SH-SY5Y (cell line): Measurements from ENCODE around the gene ZBTB16.

Source experiments
- GATA2 ChIP-seq: IDR thresholded peaks from 2 replicates; pipeline ENCODE4 v1.6.1; 2011; ENCODE audit warnings: mild to moderate bottlenecking, low read depth, low read length
- GATA3 ChIP-seq: IDR thresholded peaks from 2 replicates; pipeline ENCODE4 v1.6.1; 2011; ENCODE audit warnings: low read depth, mild to moderate bottlenecking, low read length, moderate library complexity

DNA sequence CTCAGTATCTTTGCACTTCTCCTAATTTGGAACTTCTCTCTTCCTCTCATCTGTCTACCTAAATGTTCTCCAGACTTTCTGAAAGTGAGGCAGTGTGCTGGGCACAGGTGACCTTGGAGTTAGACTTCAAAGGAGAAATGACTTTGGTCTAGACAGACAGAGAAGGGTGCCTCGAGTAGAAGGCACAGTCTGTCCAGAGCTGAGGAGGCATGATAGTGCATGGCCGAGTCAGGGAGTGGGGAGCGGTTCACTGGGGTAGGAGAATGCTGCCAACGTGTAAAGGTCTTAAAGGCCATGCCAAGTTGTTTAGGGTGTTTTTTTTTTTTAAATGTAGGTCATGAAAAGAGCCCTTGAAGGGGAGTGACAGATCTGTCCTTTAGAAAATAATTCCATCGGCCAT is 17.3 kb upstream of the ZBTB16 start:
- TF ChIP-seq GATA3, result no peak
- TF ChIP-seq GATA2, result no peak
